Suppressor macrophage treated with lipopolysaccharide for 4 hours (primary cell): Measurements from ENCODE around the gene IMPA2.

Experiments used
- DNase-seq: peaks from one replicate; pipeline ENCODE4 v3.0.0-alpha.2; 2020

The IMPA2 gene

DNA sequence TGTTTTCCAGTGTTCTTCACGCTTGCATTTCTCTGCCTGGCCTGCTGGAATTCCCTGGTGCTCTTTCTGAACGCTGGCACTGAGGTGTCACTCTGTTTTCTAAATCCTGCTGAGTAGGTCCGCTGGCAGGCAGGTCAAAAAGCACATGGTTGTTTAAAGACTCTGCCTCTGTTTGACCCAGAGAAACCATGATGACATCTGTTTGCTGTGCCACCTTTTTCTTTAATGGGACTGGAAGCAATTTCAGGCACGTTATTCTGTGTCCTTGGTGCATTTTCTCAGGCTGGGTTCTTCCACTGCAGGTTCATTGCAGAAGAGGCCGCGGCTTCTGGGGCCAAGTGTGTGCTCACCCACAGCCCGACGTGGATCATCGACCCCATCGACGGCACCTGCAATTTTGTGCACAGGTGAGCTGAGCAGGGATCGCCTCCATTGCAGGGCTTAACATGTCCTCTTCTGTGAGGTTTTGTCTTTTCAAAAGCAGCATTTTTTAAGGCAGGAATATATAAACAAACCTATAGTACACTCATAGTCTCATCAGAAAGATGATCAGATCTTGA lies 28.4 kb downstream of the IMPA2 start:
- no peak for DNase-seq

- DNase-seq = no peak
Observed at GRCh38 chr18:12010187-12010802, 29.0 kb downstream of the IMPA2 start.

GRCh38 chr18:12011199-12011956 lies 30.1 kb downstream of the IMPA2 start:
- DNase-seq = no peak

DNA sequence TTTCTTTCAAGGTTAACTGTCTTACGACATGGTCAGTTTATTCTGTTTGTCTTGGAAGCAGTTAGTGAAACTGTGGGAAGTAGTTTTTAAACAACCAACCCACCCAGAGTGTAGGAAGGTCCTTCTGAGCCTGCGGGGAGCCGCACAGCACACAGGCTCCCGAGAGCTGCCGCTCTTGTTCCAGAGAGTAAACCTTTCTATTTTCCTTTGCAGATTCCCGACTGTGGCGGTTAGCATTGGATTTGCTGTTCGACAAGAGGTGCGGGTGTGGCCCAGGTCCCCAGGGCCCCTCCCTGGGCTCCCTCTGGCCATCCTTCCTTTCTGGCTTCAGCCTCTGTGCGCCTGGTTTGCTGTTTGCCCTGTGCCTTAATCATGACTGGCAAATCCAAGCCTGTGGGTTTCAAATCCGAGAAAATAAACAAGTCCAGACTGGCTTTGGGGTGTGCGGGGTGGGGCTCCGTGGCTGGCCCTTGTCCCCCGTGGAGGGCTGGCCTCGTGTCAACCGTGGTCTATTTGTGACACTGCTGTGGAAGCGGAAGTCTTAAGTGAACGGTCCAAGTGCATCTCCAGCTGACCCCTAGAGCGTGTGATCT lies 30.7 kb downstream of the IMPA2 start:
- no peak for DNase-seq

GRCh38 chr18:12012697-12013096 lies 31.4 kb downstream of the IMPA2 start:
- no peak for DNase-seq

- DNase-seq = no peak
Observed at GRCh38 chr18:12013186-12013916, 32.0 kb downstream of the IMPA2 start.

GRCh38 chr18:12014086-12014485 lies 32.8 kb downstream of the IMPA2 start:
- no peak for DNase-seq

DNA sequence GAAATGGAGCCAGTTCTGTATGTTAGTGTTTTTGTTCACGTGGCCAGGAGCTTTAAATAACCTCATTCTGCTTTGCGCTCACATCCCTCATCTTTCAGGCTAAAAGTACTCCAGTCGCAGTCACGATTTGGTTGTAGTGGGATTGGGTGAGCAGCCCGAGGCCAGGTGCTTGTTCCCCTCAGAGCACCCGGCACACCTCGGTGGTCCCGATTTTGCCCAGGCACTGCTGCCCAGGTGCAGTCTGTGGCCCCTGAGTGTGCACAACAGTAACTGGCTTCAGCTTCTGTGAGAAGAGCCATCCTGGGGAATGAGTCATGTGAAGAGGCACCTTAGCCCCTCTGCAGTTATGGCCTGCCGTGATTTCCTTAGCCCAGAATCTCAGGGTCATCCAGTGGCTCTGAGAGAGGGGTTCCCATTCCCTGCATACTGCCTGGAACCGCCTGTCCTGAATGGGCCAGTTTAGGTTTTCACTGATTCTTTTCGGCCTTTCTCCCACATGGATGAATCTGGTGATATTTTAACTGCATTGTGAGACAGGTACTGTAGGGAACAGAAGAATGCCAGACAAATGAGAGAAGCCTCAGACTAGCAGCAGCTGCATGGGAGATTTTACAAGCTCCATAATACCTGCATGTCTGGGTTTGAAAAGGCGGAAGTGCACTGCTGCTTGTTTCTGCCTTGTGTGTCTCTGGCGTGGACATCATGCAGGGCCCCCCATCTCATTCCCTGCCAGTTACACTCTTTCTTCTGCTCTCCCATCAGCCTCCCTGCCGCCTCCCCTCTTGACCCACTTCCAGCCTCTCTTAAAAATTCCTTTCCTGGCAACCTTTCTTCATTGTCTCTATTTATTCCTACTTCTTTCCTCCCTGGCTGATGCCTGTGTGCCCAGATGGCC lies 33.5 kb downstream of the IMPA2 start:
- no peak for DNase-seq

DNA sequence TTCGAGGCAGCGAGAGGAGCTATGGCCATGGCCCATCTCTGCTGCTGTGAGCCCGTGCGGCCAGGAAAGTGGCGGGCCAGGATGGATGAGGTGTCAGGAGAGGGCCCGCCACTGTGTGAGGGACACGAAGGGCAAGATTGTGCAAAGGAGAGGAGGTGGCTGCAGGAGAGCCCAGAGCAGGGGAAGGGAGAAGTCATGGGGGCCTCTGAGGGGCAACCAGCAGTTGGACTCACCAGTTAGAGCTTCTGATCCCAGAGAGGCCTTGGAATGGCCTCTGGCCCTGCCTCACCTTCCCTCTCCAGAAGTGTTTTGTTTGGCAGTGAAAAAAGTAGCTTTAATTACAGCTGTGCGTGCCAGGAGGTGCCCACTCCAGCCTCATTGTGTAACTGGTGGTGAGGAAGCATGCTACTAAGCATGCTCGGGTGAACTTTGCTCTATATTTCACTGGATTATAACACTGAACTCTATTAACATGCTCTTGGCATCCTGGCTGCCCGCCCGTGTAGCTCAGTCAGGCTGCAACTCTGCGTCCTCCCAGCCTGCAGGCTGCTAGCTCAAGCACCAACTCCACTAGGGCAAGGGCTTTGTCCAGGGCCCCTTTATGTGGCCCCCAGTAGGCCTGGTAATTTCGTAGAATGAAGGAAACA lies 34.2 kb downstream of the IMPA2 start:
- no peak for DNase-seq

- no peak for DNase-seq
Observed at GRCh38 chr18:12017081-12017480, 35.8 kb downstream of the IMPA2 start.

- DNase-seq = no peak
Observed at GRCh38 chr18:12018861-12019260, 37.6 kb downstream of the IMPA2 start.

GRCh38 chr18:12021077-12021476 lies 39.8 kb downstream of the IMPA2 start:
- DNase-seq = no peak

- no peak for DNase-seq
Observed at GRCh38 chr18:12021596-12021995, 40.3 kb downstream of the IMPA2 start.

DNA sequence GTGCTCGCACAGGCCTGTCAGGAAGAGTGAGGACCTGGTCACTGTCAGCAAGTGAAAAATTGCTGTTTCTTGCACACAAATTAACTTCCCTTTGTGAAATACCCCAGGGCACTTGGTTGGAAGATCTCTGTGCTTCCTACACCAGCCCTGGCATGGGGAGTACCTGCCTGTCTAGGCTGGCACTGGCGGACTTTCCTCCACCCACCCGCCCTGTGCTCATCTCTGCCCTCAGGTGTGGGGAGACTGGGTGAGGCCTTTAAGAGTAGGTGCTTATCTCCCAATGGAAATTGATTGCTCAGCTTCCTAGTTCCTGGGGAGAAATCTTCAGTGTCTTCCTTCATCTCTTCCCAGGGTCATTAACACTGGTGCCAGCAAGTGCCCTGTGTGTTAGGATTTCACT lies 42.1 kb downstream of the IMPA2 start:
- no peak for DNase-seq

GRCh38 chr18:12026562-12026961 lies 45.3 kb downstream of the IMPA2 start:
- DNase-seq = no peak

GRCh38 chr18:12027046-12027445 lies 45.7 kb downstream of the IMPA2 start:
- DNase-seq = no peak

DNA sequence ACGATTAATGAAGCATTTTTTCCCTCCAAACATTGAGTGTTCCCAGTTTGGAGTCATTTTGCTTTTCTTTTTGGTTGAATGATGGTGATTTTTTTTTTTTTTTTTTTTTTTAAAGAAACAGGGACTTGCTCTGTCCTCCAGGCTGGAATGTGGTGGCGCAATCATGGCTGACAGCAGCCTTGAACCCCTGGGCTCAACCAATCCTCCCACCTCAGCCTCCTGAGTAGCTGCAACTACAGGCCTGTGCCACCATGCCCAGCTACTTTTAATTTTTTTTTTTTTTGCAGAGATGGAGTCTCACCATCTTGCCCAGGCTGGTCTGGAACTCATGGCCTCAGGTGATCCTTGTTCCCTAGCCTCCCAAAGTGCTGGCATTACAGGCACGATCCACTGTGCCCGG lies 46.2 kb downstream of the IMPA2 start:
- DNase-seq = no peak

- DNase-seq = no peak
Observed at GRCh38 chr18:12028040-12028628, 46.8 kb downstream of the IMPA2 start.

- DNase-seq = no peak
Observed at GRCh38 chr18:12028674-12029073, 47.4 kb downstream of the IMPA2 start.

- DNase-seq = no peak
Observed at GRCh38 chr18:12029786-12030584, 48.7 kb downstream of the IMPA2 start.
